ENCODE data around the gene SPEF2.

DNA sequence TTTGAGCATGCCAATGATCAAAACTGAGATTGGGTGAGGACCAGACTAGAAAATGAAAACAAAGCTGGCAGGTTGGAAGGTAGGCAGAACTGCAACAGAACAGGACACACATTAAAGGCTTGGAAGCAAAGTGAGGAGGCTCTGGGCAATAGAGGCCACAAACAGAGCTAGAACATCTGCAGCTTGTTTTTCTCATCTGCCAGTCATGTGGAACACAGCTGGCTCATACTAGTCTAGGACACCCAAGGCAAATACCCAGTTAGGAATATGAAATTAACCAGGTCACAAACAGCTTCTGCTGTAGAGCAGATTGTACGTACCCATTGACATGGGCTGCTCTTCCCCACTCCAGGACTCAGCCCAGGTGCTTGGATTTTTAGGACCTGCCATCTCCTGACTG lies 61.7 kb downstream of the SPEF2 start:
- no peak for TF ChIP-seq POLR2AphosphoS5 (IDR thresholded peaks at IDR 0.05)
- TF ChIP-seq POLR2A (IDR thresholded peaks at IDR 0.05) = no peak
- TF ChIP-seq, protein P1, sequence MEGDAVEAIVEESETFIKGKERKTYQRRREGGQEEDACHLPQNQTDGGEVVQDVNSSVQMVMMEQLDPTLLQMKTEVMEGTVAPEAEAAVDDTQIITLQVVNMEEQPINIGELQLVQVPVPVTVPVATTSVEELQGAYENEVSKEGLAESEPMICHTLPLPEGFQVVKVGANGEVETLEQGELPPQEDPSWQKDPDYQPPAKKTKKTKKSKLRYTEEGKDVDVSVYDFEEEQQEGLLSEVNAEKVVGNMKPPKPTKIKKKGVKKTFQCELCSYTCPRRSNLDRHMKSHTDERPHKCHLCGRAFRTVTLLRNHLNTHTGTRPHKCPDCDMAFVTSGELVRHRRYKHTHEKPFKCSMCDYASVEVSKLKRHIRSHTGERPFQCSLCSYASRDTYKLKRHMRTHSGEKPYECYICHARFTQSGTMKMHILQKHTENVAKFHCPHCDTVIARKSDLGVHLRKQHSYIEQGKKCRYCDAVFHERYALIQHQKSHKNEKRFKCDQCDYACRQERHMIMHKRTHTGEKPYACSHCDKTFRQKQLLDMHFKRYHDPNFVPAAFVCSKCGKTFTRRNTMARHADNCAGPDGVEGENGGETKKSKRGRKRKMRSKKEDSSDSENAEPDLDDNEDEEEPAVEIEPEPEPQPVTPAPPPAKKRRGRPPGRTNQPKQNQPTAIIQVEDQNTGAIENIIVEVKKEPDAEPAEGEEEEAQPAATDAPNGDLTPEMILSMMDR (IDR thresholded peaks at IDR 0.05) = no peak
